ENCODE measurements around the gene TMOD1. TPM values are rescaled to one million over a fixed set of nuclear protein-coding genes. Genes with fewer than 3 reads are reported as not detected.

Gene TMOD1
- total and polyA plus RNA-seq, 4 donors: 9.2 to 20.0 (median 14.1) TPM

DNA sequence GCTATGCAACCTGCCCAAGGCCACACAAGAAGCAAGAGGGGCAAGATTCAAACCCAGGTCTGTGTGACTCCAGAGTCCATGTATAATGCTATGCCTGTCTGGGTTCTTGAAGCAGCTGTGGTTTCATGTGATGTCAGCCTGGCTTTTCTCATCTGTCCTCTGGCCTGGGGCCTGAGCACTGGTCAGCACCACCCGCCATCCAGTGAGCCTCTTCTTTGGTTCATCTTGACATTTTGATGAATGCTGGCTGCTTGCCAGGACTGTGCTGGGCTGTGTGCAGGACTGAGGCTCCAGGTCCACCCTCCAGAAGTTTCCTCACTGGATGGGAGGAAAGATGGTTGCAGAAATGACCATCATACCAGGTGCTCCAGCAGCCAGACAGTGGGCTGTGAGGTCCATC, 70.2 kb downstream of the TMOD1 start:
- DNase-seq (ENCODE audit: low spot score): no peak
- no peak overlapping the region for H3K9ac ChIP-seq (ENCODE audit: low read depth in 1 of 2, low read length in 2 of 2)
- WGBS: 82% methylated on average over 1 of the region's 1 CpG
- peaks cover 0 to 2% (median 0%) of the 10 kb centered on the region in 4 donors for H3K36me3 ChIP-seq (ENCODE audit: control insufficient read depth in 4 of 4, insufficient read depth in 3 of 4, low read depth in 1 of 4, low read length in 3 of 4)
- no peaks in the 10 kb centered on the region for H3K9me3 ChIP-seq (ENCODE audit: control insufficient read depth in 4 of 4, low read length in 3 of 4)
- no peaks in the 10 kb centered on the region for H3K27me3 ChIP-seq (ENCODE audit: control insufficient read depth in 4 of 4, insufficient read depth in 4 of 4, low read length in 3 of 4)
- H3K27ac ChIP-seq (ENCODE audit: low read depth in 1 of 2, low read length in 2 of 2): no peak overlapping the region
- H3K4me1 ChIP-seq (ENCODE audit: control insufficient read depth in 4 of 4, insufficient read depth in 4 of 4, low read length in 3 of 4): peaks cover 5 to 23% (median 12%) of the 10 kb centered on the region in 4 donors
- TF ChIP-seq EGR1 (IDR thresholded peaks at IDR 0.05; ENCODE audit: low read depth in 2 of 2) (no peak), GABPA (IDR thresholded peaks at IDR 0.05 in 1 of 2, conservative IDR thresholded peaks at IDR 0.05 in 1 of 2) (no peak), SP1 (IDR thresholded peaks at IDR 0.05) (no peak), FOXA1 (IDR thresholded peaks at IDR 0.05) (no peak), FOXA2 (IDR thresholded peaks at IDR 0.05) (no peak), YY1 (IDR thresholded peaks at IDR 0.05) (no peak), JUND (IDR thresholded peaks at IDR 0.05) (no peak), NR2F2 (IDR thresholded peaks at IDR 0.05) (no peak), HNF4A (conservative IDR thresholded peaks at IDR 0.05) (no peak), ZBTB33 (IDR thresholded peaks at IDR 0.05) (no peak), RXRA (IDR thresholded peaks at IDR 0.05) (no peak), CTCF (IDR thresholded peaks at IDR 0.05; ENCODE audit: low read depth, low read length, missing input control) (no peak), TAF1 (conservative IDR thresholded peaks at IDR 0.05) (no peak), RAD21 (IDR thresholded peaks at IDR 0.05) (no peak), HNF4G (IDR thresholded peaks at IDR 0.05) (no peak)
- TF ChIP-seq, protein P1, sequence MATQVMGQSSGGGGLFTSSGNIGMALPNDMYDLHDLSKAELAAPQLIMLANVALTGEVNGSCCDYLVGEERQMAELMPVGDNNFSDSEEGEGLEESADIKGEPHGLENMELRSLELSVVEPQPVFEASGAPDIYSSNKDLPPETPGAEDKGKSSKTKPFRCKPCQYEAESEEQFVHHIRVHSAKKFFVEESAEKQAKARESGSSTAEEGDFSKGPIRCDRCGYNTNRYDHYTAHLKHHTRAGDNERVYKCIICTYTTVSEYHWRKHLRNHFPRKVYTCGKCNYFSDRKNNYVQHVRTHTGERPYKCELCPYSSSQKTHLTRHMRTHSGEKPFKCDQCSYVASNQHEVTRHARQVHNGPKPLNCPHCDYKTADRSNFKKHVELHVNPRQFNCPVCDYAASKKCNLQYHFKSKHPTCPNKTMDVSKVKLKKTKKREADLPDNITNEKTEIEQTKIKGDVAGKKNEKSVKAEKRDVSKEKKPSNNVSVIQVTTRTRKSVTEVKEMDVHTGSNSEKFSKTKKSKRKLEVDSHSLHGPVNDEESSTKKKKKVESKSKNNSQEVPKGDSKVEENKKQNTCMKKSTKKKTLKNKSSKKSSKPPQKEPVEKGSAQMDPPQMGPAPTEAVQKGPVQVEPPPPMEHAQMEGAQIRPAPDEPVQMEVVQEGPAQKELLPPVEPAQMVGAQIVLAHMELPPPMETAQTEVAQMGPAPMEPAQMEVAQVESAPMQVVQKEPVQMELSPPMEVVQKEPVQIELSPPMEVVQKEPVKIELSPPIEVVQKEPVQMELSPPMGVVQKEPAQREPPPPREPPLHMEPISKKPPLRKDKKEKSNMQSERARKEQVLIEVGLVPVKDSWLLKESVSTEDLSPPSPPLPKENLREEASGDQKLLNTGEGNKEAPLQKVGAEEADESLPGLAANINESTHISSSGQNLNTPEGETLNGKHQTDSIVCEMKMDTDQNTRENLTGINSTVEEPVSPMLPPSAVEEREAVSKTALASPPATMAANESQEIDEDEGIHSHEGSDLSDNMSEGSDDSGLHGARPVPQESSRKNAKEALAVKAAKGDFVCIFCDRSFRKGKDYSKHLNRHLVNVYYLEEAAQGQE (IDR thresholded peaks at IDR 0.05): no peak
- no peak overlapping the region for H3K4me3 ChIP-seq (ENCODE audit: low read depth in 1 of 3, low read length in 3 of 3)

DNA sequence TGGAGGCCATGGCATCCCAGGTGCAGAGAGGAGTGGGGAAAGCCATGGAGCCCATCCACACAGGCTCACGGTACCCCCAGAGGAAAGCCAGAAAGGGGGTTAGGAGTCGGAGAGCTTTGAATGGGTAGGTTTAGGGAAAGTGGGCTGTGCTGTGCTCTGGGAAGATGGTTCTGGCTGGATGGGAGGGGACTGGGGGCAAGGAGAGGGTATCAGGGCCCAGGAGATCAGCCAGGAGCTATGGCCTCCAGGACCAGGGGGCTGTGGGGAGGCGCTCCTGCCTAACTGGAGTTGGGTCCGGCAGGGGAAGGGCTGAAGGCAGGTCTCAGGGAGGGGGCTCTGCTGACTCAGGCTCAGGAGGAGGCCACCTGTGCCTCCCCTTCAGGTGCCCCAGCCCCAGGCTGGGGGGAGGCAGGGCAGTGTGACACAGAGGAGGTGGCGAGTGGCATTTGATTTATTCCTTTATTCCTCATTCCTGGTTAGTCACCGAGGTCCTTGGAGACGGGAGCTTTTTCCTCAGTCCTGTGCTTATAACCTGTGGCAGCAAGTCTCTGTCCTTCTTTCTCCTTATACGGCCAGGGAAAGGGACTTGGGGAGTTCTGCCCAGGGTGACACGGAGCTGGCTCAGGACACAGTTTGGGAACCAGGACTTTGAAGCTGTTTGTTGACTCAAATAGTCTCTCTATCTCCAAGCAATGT, 70.9 kb downstream of the TMOD1 start:
- Histone ChIP-seq H3K9ac (ENCODE audit: low read depth in 1 of 2, low read length in 2 of 2) (no peak overlapping the region), H3K4me3 (ENCODE audit: low read depth in 1 of 3, low read length in 3 of 3) (no peak overlapping the region), H3K36me3 (ENCODE audit: control insufficient read depth in 4 of 4, insufficient read depth in 3 of 4, low read depth in 1 of 4, low read length in 3 of 4) (no peaks in the 10 kb centered on the region), H3K4me1 (ENCODE audit: control insufficient read depth in 4 of 4, insufficient read depth in 4 of 4, low read length in 3 of 4) (peaks cover 5 to 23% (median 12%) of the 10 kb centered on the region in 4 donors), H3K27me3 (ENCODE audit: control insufficient read depth in 4 of 4, insufficient read depth in 4 of 4, low read length in 3 of 4) (no peaks in the 10 kb centered on the region), H3K9me3 (ENCODE audit: control insufficient read depth in 4 of 4, low read length in 3 of 4) (no peaks in the 10 kb centered on the region), H3K27ac (ENCODE audit: low read depth in 1 of 2, low read length in 2 of 2) (no peak overlapping the region)
- whole genome bisulfite sequencing: 76% methylated on average over 9 of the region's 9 CpGs
- no peak for DNase-seq (ENCODE audit: low spot score)
- TF ChIP-seq HNF4A (conservative IDR thresholded peaks at IDR 0.05) (peak; percentile 37 to 74), RAD21 (IDR thresholded peaks at IDR 0.05) (peak in 1 of 2 donors; percentile 22), TAF1 (conservative IDR thresholded peaks at IDR 0.05) (no peak), RXRA (IDR thresholded peaks at IDR 0.05) (peak in 1 of 2 donors; percentile 53), GABPA (IDR thresholded peaks at IDR 0.05 in 1 of 2, conservative IDR thresholded peaks at IDR 0.05 in 1 of 2) (no peak), SP1 (IDR thresholded peaks at IDR 0.05) (peak; percentile 28)
- TF ChIP-seq, protein P1 (IDR thresholded peaks at IDR 0.05): no peak
